HG03175 (cell line): ENCODE results near the gene FIZ1.

Experiments
- ATAC-seq: cut with Tn5 transposase; IDR thresholded peaks from one replicate; pipeline ENCODE4 v1.9.1; 2021; ENCODE audit warnings: mild to moderate bottlenecking, moderate library complexity; ENCODE audit not compliant: unreplicated experiment

Gene FIZ1

GRCh38 chr19:55614711-55615542, 15.6 kb upstream of the FIZ1 start:
- no peak for ATAC-seq

GRCh38 chr19:55613930-55614710, 14.8 kb upstream of the FIZ1 start:
- ATAC-seq: no peak

- no peak for ATAC-seq
These were observed 14.1 kb upstream of the FIZ1 start for GRCh38 chr19:55613396-55613795.

GRCh38 chr19:55611983-55612645, 12.8 kb upstream of the FIZ1 start:
- no peak for ATAC-seq

GRCh38 chr19:55611300-55611982, 12.1 kb upstream of the FIZ1 start:
- ATAC-seq: no peak

GRCh38 chr19:55609326-55609725, 10.0 kb upstream of the FIZ1 start:
- ATAC-seq: no peak

- no peak for ATAC-seq
These were observed 7.5 kb upstream of the FIZ1 start for GRCh38 chr19:55606817-55607216.

GRCh38 chr19:55606471-55606787, 7.1 kb upstream of the FIZ1 start:
- no peak for ATAC-seq

- ATAC-seq: peak; percentile 37
These were observed 6.5 kb upstream of the FIZ1 start, which contains the start of gene ZNF865 for GRCh38 chr19:55605637-55606470. Gene ZNF865, plus strand, starts transcription at chr19:55605647. Its CDS starts 7,972 bp downstream, at chr19:55613619.

- peak; percentile 76 for ATAC-seq
These were observed 5.9 kb upstream of the FIZ1 start for GRCh38 chr19:55605207-55605636.

- no peak for ATAC-seq
These were observed 4.4 kb upstream of the FIZ1 start for GRCh38 chr19:55603581-55604292.

- ATAC-seq: no peak
These were observed 3.8 kb upstream of the FIZ1 start for GRCh38 chr19:55603115-55603514.

- ATAC-seq: no peak
These were observed 3.0 kb upstream of the FIZ1 start for GRCh38 chr19:55602104-55603001.

GRCh38 chr19:55601084-55601483, 1.8 kb upstream of the FIZ1 start:
- no peak for ATAC-seq

- ATAC-seq: no peak
These were observed 1.3 kb upstream of the FIZ1 start for GRCh38 chr19:55600662-55601028.

GRCh38 chr19:55599842-55600661, 735 bp upstream of the FIZ1 start, which contains the start of gene ZNF524:
Gene ZNF524, plus strand, starts transcription at chr19:55600288. Its CDS starts 1,825 bp downstream, at chr19:55602113.
- peak; percentile 37 for ATAC-seq

GRCh38 chr19:55598719-55599467, 424 bp downstream of the FIZ1 start:
- ATAC-seq: peak; percentile 64
